H1 (cell line): ENCODE data around the gene FRMD4A. TPM values are rescaled to one million over a fixed set of nuclear protein-coding genes. Genes with fewer than 3 reads are reported as not detected.
A peak's percentile ranks its signal among the peaks of the same experiment; 100 is the strongest.

Experiments used
- CTCF ChIA-PET: fragments of 300-600 bp; sonication (Branson Sonifier 250); formaldehyde crosslinking; loops from one replicate; lab custom pipeline; 2021; ENCODE audit not compliant: partially characterized antibody; lab: Charles Lee
- POLR2A ChIA-PET: fragments of 300-600 bp; sonication (Branson Sonifier 250); formaldehyde crosslinking; loops from one replicate; lab custom pipeline; 2021; ENCODE audit warnings: inconsistent platforms; ENCODE audit not compliant: partially characterized antibody; lab: Charles Lee
- DNase-seq, 2 experiments: peaks; one replicate each; pipeline versions ENCODE4 v3.0.0 to v3.0.0-alpha.2; 2010 to 2022; ENCODE audit warnings: low spot score in 2 of 2, low read depth in 1 of 2, mixed read lengths in 1 of 2
- FAIRE-seq: peaks from 2 replicates; lab custom pipeline; 2011; peaks lifted over from hg19 to GRCh38; lab: Jason Lieb, UNC
- H2AFZ ChIP-seq: 2 replicates; pipeline ENCODE4 v1.8.1; 2012; ENCODE audit warnings: low read length, inconsistent platforms
- H2AK5ac ChIP-seq: 2 replicates; pipeline ENCODE4 v1.6.1; 2013; ENCODE audit warnings: low read depth, low read length
- H2BK120ac ChIP-seq: replicated peaks from 2 replicates; pipeline ENCODE3; 2013; ENCODE audit warnings: low read depth, low read length, inconsistent platforms
- H2BK12ac ChIP-seq: 2 replicates; pipeline ENCODE4 v1.6.1; 2013; ENCODE audit warnings: low read depth, low read length
- H2BK15ac ChIP-seq: 2 replicates; pipeline ENCODE4 v1.6.1; 2013; ENCODE audit warnings: low read length
- H2BK20ac ChIP-seq: 2 replicates; pipeline ENCODE4 v1.6.1; 2013; ENCODE audit warnings: low read length
- H2BK5ac ChIP-seq: 2 replicates; pipeline ENCODE4 v1.6.1; 2013; ENCODE audit warnings: low read depth, low read length
- H3K14ac ChIP-seq: 2 replicates; pipeline ENCODE4 v1.6.1; 2013; ENCODE audit warnings: inconsistent platforms; ENCODE audit not compliant: insufficient read length
- H3K18ac ChIP-seq: 2 replicates; pipeline ENCODE4 v1.6.1; 2013; ENCODE audit warnings: low read length; ENCODE audit errors: extremely low read depth
- H3K23ac ChIP-seq: 2 replicates; pipeline ENCODE4 v1.6.1; 2013; ENCODE audit warnings: inconsistent platforms; ENCODE audit not compliant: insufficient read length
- H3K23me2 ChIP-seq: 2 replicates; pipeline ENCODE4 v1.6.1; 2013; ENCODE audit warnings: low read depth, low read length
- H3K27ac ChIP-seq: 2 replicates; pipeline ENCODE4 v1.6.1; 2011; ENCODE audit warnings: low read depth, low read length, inconsistent platforms
- H3K27me3 ChIP-seq, 4 experiments: replicated peaks in 1 of 4; 1 replicate in 1 of 4; 2 replicates in 3 of 4; pipeline versions ENCODE4 v1.6.1 to v1.8.1; 2011 to 2013; ENCODE audit warnings: low read length in 3 of 4, mild to moderate bottlenecking in 3 of 4, inconsistent platforms in 2 of 4, mixed read lengths in 2 of 4, moderate library complexity in 1 of 4; ENCODE audit not compliant: control insufficient read depth in 3 of 4, insufficient read depth in 3 of 4; ENCODE audit errors: extremely low read depth in 1 of 4
- H3K36me3 ChIP-seq, 4 experiments: 2 replicates each; pipeline versions ENCODE4 v1.6.1 to v1.8.1; 2011 to 2013; ENCODE audit warnings: mild to moderate bottlenecking in 4 of 4, low read length in 3 of 4, moderate library complexity in 2 of 4, control low read depth in 1 of 4, inconsistent platforms in 1 of 4; ENCODE audit not compliant: insufficient read depth in 4 of 4, control insufficient read depth in 2 of 4
- H3K4ac ChIP-seq: replicated peaks from 2 replicates; pipeline ENCODE3; 2013; ENCODE audit warnings: low read length, low read depth, mixed read lengths, inconsistent platforms; ENCODE audit not compliant: insufficient read length
- H3K4me1 ChIP-seq, 4 experiments: replicated peaks in 1 of 4; 1 replicate in 1 of 4; 2 replicates in 3 of 4; pipeline versions ENCODE4 v1.6.1 to v1.8.1; 2011 to 2013; ENCODE audit warnings: low read length in 3 of 4, inconsistent platforms in 2 of 4, mixed read lengths in 1 of 4; ENCODE audit not compliant: insufficient read depth in 4 of 4, control insufficient read depth in 3 of 4
- H3K4me2 ChIP-seq, 2 experiments: 2 replicates each; pipeline versions ENCODE4 v1.6.1 to v1.8.1; 2011 to 2013; ENCODE audit warnings: low read depth in 2 of 2, low read length in 2 of 2, control low read depth in 1 of 2, inconsistent platforms in 1 of 2, mild to moderate bottlenecking in 1 of 2; ENCODE audit not compliant: insufficient read depth in 1 of 2
- H3K4me3 ChIP-seq, 4 experiments: fragments of 200-600, 300-600 bp in 1 of 4; sonication (generic), shearing (Covaris generic), sonication (Bioruptor Twin) in 1 of 4; 2 replicates each; pipeline versions ENCODE4 v1.5.1 to v1.8.1; 2011 to 2016; ENCODE audit warnings: low read length in 4 of 4, low read depth in 3 of 4, control low read depth in 2 of 4, inconsistent platforms in 2 of 4, mild to moderate bottlenecking in 2 of 4, mixed read lengths in 1 of 4, moderate library complexity in 1 of 4; ENCODE audit not compliant: insufficient read depth in 2 of 4; ENCODE audit errors: extremely low read depth in 1 of 4
- H3K56ac ChIP-seq: replicated peaks from 2 replicates; pipeline ENCODE3; 2013; ENCODE audit warnings: low read depth, mild to moderate bottlenecking, mixed read lengths, low read length, inconsistent platforms; ENCODE audit not compliant: insufficient read length
- H3K79me1 ChIP-seq: 2 replicates; pipeline ENCODE4 v1.6.1; 2013; ENCODE audit warnings: low read depth, low read length, control low read depth
- H3K79me2 ChIP-seq, 2 experiments: 2 replicates each; pipeline versions ENCODE4 v1.6.1 to v1.8.1; 2012 to 2013; ENCODE audit warnings: low read length in 2 of 2, mild to moderate bottlenecking in 2 of 2, inconsistent platforms in 1 of 2; ENCODE audit not compliant: insufficient read depth in 2 of 2, control insufficient read depth in 1 of 2
- H3K9ac ChIP-seq, 4 experiments: replicated peaks in 1 of 4; 1 replicate in 1 of 4; 2 replicates in 3 of 4; pipeline versions ENCODE4 v1.6.1 to v1.8.1; 2011 to 2013; ENCODE audit warnings: low read depth in 3 of 4, low read length in 3 of 4, control low read depth in 2 of 4, mild to moderate bottlenecking in 2 of 4, moderate library complexity in 2 of 4, inconsistent platforms in 1 of 4; ENCODE audit errors: extremely low read depth in 1 of 4
- H3K9me3 ChIP-seq, 2 experiments: 2 replicates each; pipeline versions ENCODE4 v1.6.1 to v1.8.1; 2012 to 2013; ENCODE audit warnings: mild to moderate bottlenecking in 2 of 2, moderate library complexity in 2 of 2, control low read depth in 1 of 2, inconsistent platforms in 1 of 2, low read depth in 1 of 2, low read length in 1 of 2, mixed read lengths in 1 of 2; ENCODE audit not compliant: insufficient read depth in 2 of 2
- H4K20me1 ChIP-seq, 2 experiments: replicated peaks in 1 of 2; 2 replicates each; pipeline versions ENCODE3 to v1.8.1; 2011 to 2013; ENCODE audit warnings: inconsistent platforms in 2 of 2, low read length in 2 of 2, mild to moderate bottlenecking in 1 of 2; ENCODE audit not compliant: insufficient read depth in 2 of 2, control insufficient read depth in 1 of 2
- H4K5ac ChIP-seq: 2 replicates; pipeline ENCODE4 v1.6.1; 2013; ENCODE audit warnings: low read length, low read depth, mixed read lengths, inconsistent platforms; ENCODE audit not compliant: insufficient read length
- H4K8ac ChIP-seq: 2 replicates; pipeline ENCODE4 v1.8.0; 2013; ENCODE audit warnings: mild to moderate bottlenecking, moderate library complexity, low read length, inconsistent platforms; ENCODE audit not compliant: insufficient read depth; ENCODE audit errors: extremely low read depth
- H4K91ac ChIP-seq: replicated peaks from 2 replicates; pipeline ENCODE3; 2013; ENCODE audit warnings: low read length, mixed read lengths, inconsistent platforms; ENCODE audit not compliant: insufficient read length
- EGR1 ChIP-seq: IDR thresholded peaks from 2 replicates; pipeline ENCODE4 v1.6.1; 2011; ENCODE audit warnings: low read depth, low read length, borderline replicate concordance
- KDM1A ChIP-seq: fragments of 200-600, 300-600 bp; sonication (generic); IDR thresholded peaks from 2 replicates; pipeline ENCODE4 v1.7.1; 2016; ENCODE audit warnings: mild to moderate bottlenecking, low read length, borderline replicate concordance
- WGBS, 2 experiments: shearing (Covaris generic) in 1 of 2; methylation state at CpG; one replicate each; pipeline versions ENCODE4 v1.1.6 to v1.1.7; 2013 to 2015; ENCODE audit warnings: low lambda C conversion rate in 2 of 2, mixed read lengths in 2 of 2, inconsistent platforms in 1 of 2, low coverage in 1 of 2, missing lambda C conversion rate in 1 of 2; ENCODE audit not compliant: insufficient replicate concordance in 2 of 2, insufficient coverage in 1 of 2, insufficient read length in 1 of 2; ENCODE audit errors: extremely low coverage in 1 of 2, missing lambda C conversion rate in 1 of 2; 5-methylcytosine and 5-hydroxymethylcytosine counted together
- polyA plus RNA-seq, 7 experiments: library from polyadenylated mRNA; depleted of rRNA in 3 of 7; stranded (reverse) in 5 of 7; unstranded in 2 of 7; fragments of >200 nt in 5 of 7; fragments of 200-250 nt in 2 of 7; gene quantifications; 1 replicate in 5 of 7; 2 replicates in 1 of 7; 4 replicates in 1 of 7; pipeline versions ENCODE4 v1.2.1 to v1.2.3, GENCODE V29; 2011 to 2013; ENCODE audit warnings: missing spikeins in 2 of 7, mixed read lengths in 2 of 7
- total RNA-seq: library from RNA; stranded (reverse); fragmentation: NEBNext Ultra II Directional; extraction: Animal tissue kit (Norgen Biotek cat#: 25700); gene quantifications from 2 replicates; pipeline ENCODE4 v1.2.1, GENCODE V29; 2021

FRMD4A gene
- total and polyA plus RNA-seq, 2 of the 8 experiments (the other 6 are each of a cell fraction or from before 2014, with no cell fraction given): 38.6 to 39.6 TPM

GRCh38 chr10:14010769-14011574 lies 319.8 kb downstream of the FRMD4A start:
- CTCF ChIA-PET: interaction anchor here (0.6 kb wide), 1 partner anchor 17 kb away, joined by 3 read pairs; no protein-coding TSS in a partner anchor
- Histone ChIP-seq H3K4me3 (no peak overlapping the region), H3K27ac (no peak overlapping the region), H3K14ac (no peak overlapping the region), H2AFZ (no peak overlapping the region), H3K79me2 (no peaks in the 10 kb centered on the region), H3K79me1 (no peaks in the 10 kb centered on the region), H3K27me3 (no peaks in the 10 kb centered on the region; a peak in 1 of 7 replicates), H2BK5ac (no peak overlapping the region; the same call in 1 of the 2 replicates), H3K18ac (no peak overlapping the region), H2BK12ac (peak overlapping the region; percentile 20; the same call in 1 of the 2 replicates), H3K4me1 (peaks cover 6 to 14% (median 11%) of the 10 kb centered on the region in 4 experiments; a peak in 6 of 7 replicates), H4K20me1 (no peaks in the 10 kb centered on the region), H3K4me2 (no peak overlapping the region)
- POLR2A ChIA-PET: interaction anchor here (0.7 kb wide), 1 partner anchor 21 kb away, joined by 3 read pairs; no protein-coding TSS in a partner anchor
- DNase-seq: no peak
- 73% methylated on average over 5 of the region's 5 CpGs; no CpG with 5 or more reads in 1 of the 2 experiments for WGBS, 2 experiments
- TF ChIP-seq KDM1A (peak; percentile 72; the same call in 1 of the 2 replicates), EGR1 (no peak)
- TF ChIP-seq, all 59 proteins: peak for 1
- H3K36me3 ChIP-seq: no peaks in the 10 kb centered on the region
- no peak overlapping the region for H4K5ac ChIP-seq
- no peak overlapping the region for H2BK15ac ChIP-seq
- no peak overlapping the region for H2BK120ac ChIP-seq
- peak overlapping the region; percentile 41 for H4K91ac ChIP-seq
- H3K4ac ChIP-seq: no peak overlapping the region
- H2BK20ac ChIP-seq: no peak overlapping the region
- no peak overlapping the region for H3K56ac ChIP-seq
- no peaks in the 10 kb centered on the region for H3K23me2 ChIP-seq
- FAIRE-seq: no peak
- no peak overlapping the region for H3K23ac ChIP-seq
- no peak overlapping the region for H2AK5ac ChIP-seq
- no peak overlapping the region for H3K9ac ChIP-seq
- H3K9me3 ChIP-seq: no peaks in the 10 kb centered on the region
- no peak overlapping the region for H4K8ac ChIP-seq
